Spleen (tissue), 7 donors: ENCODE results near the gene TPST1.
"Not testable (repeated sequence)": the region's sequence is repeated elsewhere in the genome, so short reads cannot be mapped to it uniquely, and the experiment has no call there.

ENCODE experiments used
- CTCF ChIP-seq, 11 experiments: fragments of 200-600 bp in 7 of 11; fragments of 450-650 bp in 4 of 11; sonication (generic) in 4 of 11; IDR thresholded peaks in 8 of 11; conservative IDR thresholded peaks in 3 of 11; 1 replicate in 7 of 11; 2 replicates in 4 of 11; pipeline versions ENCODE4 v1.4.0 to v1.8.0; 2016 to 2021; ENCODE audit warnings: antibody characterized with exemption in 11 of 11, inconsistent platforms in 4 of 11, mild to moderate bottlenecking in 1 of 11
- POLR2A ChIP-seq, 3 donors: fragments of 450-650 bp; IDR thresholded peaks; one replicate each; pipeline ENCODE4 v1.5.1; 2017; ENCODE audit warnings: antibody characterized with exemption in 3 of 3, mild to moderate bottlenecking in 1 of 3
- donor health status: DM: no; HTN: no; CAD: no; lungs with moderate emphysema.
- donor health status: DM: no; HTN: no; CAD: no.
- donor health status: DM: no; HTN: no; CAD: no.

- TF ChIP-seq CTCF (IDR thresholded peaks at IDR 0.05 in 8 of 11, conservative IDR thresholded peaks at IDR 0.05 in 3 of 11); POLR2A (IDR thresholded peaks at IDR 0.05): not testable (repeated sequence)
Observed at GRCh38 chr7:66324985-66325384, 119.9 kb downstream of the TPST1 start.
